ENCODE data around the gene COMMD9.
"Not testable (repeated sequence)": the region's sequence is repeated elsewhere in the genome, so short reads cannot be mapped to it uniquely, and the experiment has no call there.

Gene COMMD9

GRCh38 chr11:36289226-36289852 is at the start of gene COMMD9:
TSS of gene COMMD9 (minus strand) at chr11:36289424. CDS start at chr11:36289412, 12 bp downstream.
- peak; percentile 85 for DNase-seq

- no peak for DNase-seq
These were observed 44.7 kb upstream of the COMMD9 start for GRCh38 chr11:36333897-36334296.

- no peak for DNase-seq
These were observed 44.2 kb upstream of the COMMD9 start for GRCh38 chr11:36333468-36333867.

GRCh38 chr11:36330411-36330810 is 41.2 kb upstream of the COMMD9 start:
- DNase-seq, result no peak

GRCh38 chr11:36328966-36329673 is 39.9 kb upstream of the COMMD9 start:
- DNase-seq, result no peak

- no peak for DNase-seq
These were observed 37.5 kb upstream of the COMMD9 start for GRCh38 chr11:36326524-36327419.

GRCh38 chr11:36325403-36325802 is 36.2 kb upstream of the COMMD9 start:
- not testable (repeated sequence) for DNase-seq

GRCh38 chr11:36324956-36325355 is 35.7 kb upstream of the COMMD9 start:
- DNase-seq, result not testable (repeated sequence)

GRCh38 chr11:36317992-36318391 is 28.8 kb upstream of the COMMD9 start:
- DNase-seq, result no peak

- DNase-seq, result no peak
These were observed 26.8 kb upstream of the COMMD9 start for GRCh38 chr11:36316049-36316448.

GRCh38 chr11:36314434-36314767 is 25.2 kb upstream of the COMMD9 start:
- no peak for DNase-seq

- DNase-seq, result no peak
These were observed 24.7 kb upstream of the COMMD9 start for GRCh38 chr11:36313750-36314433.

GRCh38 chr11:36312611-36313472 is 23.6 kb upstream of the COMMD9 start:
- no peak for DNase-seq

- DNase-seq, result no peak
These were observed 22.8 kb upstream of the COMMD9 start for GRCh38 chr11:36311926-36312595.

GRCh38 chr11:36309779-36310178 is 20.6 kb upstream of the COMMD9 start:
- no peak for DNase-seq

- no peak for DNase-seq
These were observed 19.4 kb upstream of the COMMD9 start for GRCh38 chr11:36308577-36308976.

- DNase-seq, result no peak
These were observed 17.7 kb upstream of the COMMD9 start for GRCh38 chr11:36306888-36307287.

GRCh38 chr11:36305047-36305446 is 15.8 kb upstream of the COMMD9 start:
- DNase-seq, result no peak

GRCh38 chr11:36304351-36304750 is 15.1 kb upstream of the COMMD9 start:
- no peak for DNase-seq

- DNase-seq, result no peak
These were observed 11.4 kb upstream of the COMMD9 start for GRCh38 chr11:36300650-36301049.

- no peak for DNase-seq
These were observed 7.8 kb upstream of the COMMD9 start for GRCh38 chr11:36296884-36297543.
